HG03060 (cell line): ENCODE results near the gene AKAP11.

Experiments
- ATAC-seq: cut with Tn5 transposase; IDR thresholded peaks from one replicate; pipeline ENCODE4 v1.9.1; 2021; ENCODE audit warnings: low read depth, moderate number of reproducible peaks; ENCODE audit not compliant: unreplicated experiment

AKAP11 gene

GRCh38 chr13:42328672-42329071 is 56.7 kb downstream of the AKAP11 start:
- ATAC-seq = no peak

- no peak for ATAC-seq
Observed at GRCh38 chr13:42329239-42329638, 57.3 kb downstream of the AKAP11 start.

GRCh38 chr13:42331009-42331408 is 59.1 kb downstream of the AKAP11 start:
- no peak for ATAC-seq

- no peak for ATAC-seq
Observed at GRCh38 chr13:42333613-42334328, 61.8 kb downstream of the AKAP11 start.

GRCh38 chr13:42334329-42334706 is 62.4 kb downstream of the AKAP11 start:
- ATAC-seq = no peak

GRCh38 chr13:42337808-42338600 is 66.1 kb downstream of the AKAP11 start:
- ATAC-seq = no peak

- ATAC-seq = no peak
Observed at GRCh38 chr13:42345367-42345766, 73.4 kb downstream of the AKAP11 start.

GRCh38 chr13:42348576-42348975 is 76.6 kb downstream of the AKAP11 start:
- no peak for ATAC-seq

- ATAC-seq = no peak
Observed at GRCh38 chr13:42350141-42350540, 78.2 kb downstream of the AKAP11 start.

- no peak for ATAC-seq
Observed at GRCh38 chr13:42354241-42355091, 82.5 kb downstream of the AKAP11 start.

- no peak for ATAC-seq
Observed at GRCh38 chr13:42355092-42355485, 83.1 kb downstream of the AKAP11 start.

GRCh38 chr13:42355491-42356183 is 83.7 kb downstream of the AKAP11 start:
- no peak for ATAC-seq

- ATAC-seq = no peak
Observed at GRCh38 chr13:42356184-42356575, 84.2 kb downstream of the AKAP11 start.

- ATAC-seq = no peak
Observed at GRCh38 chr13:42360046-42360574, 88.2 kb downstream of the AKAP11 start.

- no peak for ATAC-seq
Observed at GRCh38 chr13:42361701-42362100, 89.7 kb downstream of the AKAP11 start.

- ATAC-seq = no peak
Observed at GRCh38 chr13:42363941-42364612, 92.1 kb downstream of the AKAP11 start.

GRCh38 chr13:42364613-42365000 is 92.7 kb downstream of the AKAP11 start:
- ATAC-seq = no peak

GRCh38 chr13:42367831-42368230 is 95.9 kb downstream of the AKAP11 start:
- no peak for ATAC-seq

- ATAC-seq = no peak
Observed at GRCh38 chr13:42369071-42369797, 97.3 kb downstream of the AKAP11 start.
